Stimulated activated CD4-positive, alpha-beta T cell treated with anti-CD3 and anti-CD28 coated beads, Interleukin-4, amount 100 ng/mL, for 1 hour (primary cell): ENCODE results near the gene TFE3.

ENCODE experiments used
- DNase-seq: peaks from one replicate; pipeline ENCODE4 v3.0.0-alpha.2; 2020

TFE3 gene

DNA sequence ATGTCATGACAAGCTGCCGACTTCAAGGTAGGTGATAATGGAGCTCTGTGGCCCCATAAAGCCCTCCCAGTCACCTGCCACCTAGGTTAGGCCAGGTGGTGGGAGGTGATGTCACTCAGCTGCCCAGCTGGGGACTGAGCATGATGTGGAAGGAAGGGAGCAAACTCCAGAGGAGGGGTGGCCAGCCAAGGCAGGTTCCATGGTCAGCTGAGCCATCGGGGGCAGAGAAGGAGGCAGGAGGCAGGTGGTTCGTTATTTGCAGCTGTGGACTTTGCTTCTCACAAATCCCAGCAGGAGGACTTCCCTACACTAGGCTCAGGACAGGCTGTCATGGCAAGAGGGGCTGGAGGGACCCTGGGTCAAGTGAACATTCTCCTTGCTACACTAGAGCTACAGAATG is 17.8 kb upstream of the TFE3 start:
- DNase-seq: no peak

- no peak for DNase-seq
These were observed 16.5 kb upstream of the TFE3 start for GRCh38 chrX:49059681-49060085.

DNA sequence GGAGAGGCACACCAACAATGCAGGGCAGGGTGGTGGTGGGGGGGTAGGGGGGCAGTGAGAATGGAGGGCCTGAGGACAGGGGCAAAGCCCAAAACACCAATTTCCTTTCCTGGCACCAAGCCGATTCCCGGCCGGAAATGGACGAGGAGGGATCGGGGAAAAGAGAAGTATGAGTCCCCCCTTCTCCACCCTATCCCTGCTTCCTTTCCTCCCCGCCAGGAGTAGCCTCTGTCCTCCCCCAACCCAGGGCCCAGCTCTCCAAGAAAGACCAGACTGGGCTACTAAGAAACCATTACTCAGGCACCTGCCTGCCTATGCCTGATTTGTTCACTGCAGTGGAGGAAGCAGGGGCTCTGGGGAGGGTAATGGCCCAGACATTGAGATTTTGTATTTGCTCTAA is 16.0 kb upstream of the TFE3 start:
- no peak for DNase-seq

DNA sequence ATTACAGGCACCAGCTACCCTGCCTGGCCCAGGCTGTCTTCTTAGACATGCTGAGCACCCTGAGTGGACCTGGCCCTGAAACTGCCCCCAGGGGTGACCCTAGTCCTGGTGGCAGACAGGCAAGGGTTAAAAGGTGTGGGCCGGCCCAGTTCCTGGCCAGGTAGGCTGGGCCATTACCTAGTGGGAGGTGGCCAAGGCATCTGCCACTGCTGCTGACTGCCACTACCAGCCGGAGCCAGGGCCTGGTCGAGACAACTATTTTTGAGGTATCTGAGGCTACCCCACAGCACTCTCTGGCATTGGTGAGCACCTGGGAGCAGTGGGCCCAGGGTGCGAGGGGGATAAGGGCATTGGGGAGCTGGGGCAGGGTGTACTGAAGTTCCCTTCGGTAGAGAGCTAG is 15.6 kb upstream of the TFE3 start, which contains the start of gene CCDC120:
CCDC120 (plus strand) TSS at position 206 of the 400 bp plus-strand sequence. CDS start 3,043 bp downstream, outside the sequence.
- no peak for DNase-seq

GRCh38 chrX:49054073-49054762 is 11.1 kb upstream of the TFE3 start:
- no peak for DNase-seq

DNA sequence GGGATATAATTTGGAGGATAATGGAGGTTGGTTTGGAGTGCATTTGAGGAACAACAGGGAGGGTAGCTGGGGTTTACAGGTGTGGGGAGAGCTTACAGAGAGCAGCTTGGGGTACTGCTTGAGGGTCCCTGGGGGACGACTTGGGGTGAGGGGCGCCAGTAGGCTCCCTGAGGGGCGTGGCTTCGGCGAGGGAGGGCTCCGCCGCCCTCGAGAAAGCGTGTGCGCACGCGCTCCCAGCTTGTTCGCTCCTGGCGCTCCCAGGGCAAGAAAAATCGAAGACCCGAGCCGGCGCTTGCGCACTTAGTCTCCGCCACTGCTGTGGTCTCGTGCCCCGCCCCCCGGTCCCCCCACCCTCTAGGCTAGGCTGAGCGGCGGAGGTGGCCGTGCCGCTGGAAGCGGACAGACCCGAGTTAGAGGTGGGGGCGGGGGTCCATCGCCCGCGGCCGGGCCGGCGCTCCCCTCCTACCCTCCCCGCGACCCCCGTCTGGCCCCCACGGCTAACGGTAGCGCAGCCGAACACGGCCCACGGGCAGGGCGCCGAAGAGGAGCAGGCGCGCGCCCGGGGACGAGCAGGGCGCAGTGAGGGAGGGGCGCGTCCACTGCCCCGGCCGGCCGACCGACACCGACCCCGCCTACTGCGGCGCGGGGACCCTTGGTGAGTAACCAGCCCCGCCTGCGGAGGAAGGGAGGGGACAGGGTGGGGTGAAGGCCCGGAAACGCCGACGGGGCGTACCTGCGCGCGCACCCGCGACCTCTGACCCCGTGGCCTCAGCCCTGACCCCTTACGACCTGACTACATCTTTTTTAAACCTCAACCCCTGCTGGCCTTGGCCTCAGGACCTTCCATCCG is 10.3 kb upstream of the TFE3 start:
- DNase-seq: peak; percentile 65

- DNase-seq: no peak
These were observed 777 bp upstream of the TFE3 start for GRCh38 chrX:49043987-49044281.

DNA sequence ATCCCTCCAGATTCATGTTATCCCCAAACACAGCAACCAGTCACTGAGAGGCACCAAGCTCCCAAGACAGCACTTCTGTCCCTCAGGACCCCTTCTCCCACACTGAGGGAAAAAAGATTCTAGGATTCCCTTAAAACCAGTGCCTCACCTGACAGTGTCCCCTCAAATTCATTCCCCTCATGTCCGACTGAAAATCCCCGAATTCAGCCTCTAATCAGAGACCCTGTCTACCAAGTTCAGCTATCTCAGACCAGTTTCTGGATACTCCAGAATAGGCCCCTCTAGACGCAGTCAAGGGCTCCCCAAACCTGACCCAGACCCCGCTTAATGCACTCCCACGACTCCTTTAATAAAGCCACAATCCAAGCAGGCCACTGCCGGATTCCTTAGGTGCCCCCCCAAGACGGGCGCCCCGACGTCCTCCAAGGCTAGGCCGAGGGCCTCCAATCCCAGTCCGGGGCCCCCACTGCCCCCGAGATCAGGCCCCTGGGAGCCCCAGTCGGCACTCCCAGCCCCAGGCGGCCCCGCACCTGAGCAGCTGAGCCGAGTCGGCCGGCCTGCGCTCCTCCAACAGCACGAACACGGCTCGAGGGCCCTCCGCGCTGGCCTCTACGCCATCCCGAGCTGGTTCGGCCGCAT is 457 bp downstream of the TFE3 start:
- DNase-seq: no peak

- DNase-seq: no peak
These were observed 1.2 kb downstream of the TFE3 start for GRCh38 chrX:49041744-49042580.

- no peak for DNase-seq
These were observed 2.7 kb downstream of the TFE3 start for GRCh38 chrX:49040376-49040955.

GRCh38 chrX:49039598-49040375 is 3.4 kb downstream of the TFE3 start:
- peak; percentile 43 for DNase-seq

GRCh38 chrX:49037883-49038475 is 5.2 kb downstream of the TFE3 start:
- DNase-seq: no peak

GRCh38 chrX:49030283-49030682 is 12.9 kb downstream of the TFE3 start:
- DNase-seq: no peak

DNA sequence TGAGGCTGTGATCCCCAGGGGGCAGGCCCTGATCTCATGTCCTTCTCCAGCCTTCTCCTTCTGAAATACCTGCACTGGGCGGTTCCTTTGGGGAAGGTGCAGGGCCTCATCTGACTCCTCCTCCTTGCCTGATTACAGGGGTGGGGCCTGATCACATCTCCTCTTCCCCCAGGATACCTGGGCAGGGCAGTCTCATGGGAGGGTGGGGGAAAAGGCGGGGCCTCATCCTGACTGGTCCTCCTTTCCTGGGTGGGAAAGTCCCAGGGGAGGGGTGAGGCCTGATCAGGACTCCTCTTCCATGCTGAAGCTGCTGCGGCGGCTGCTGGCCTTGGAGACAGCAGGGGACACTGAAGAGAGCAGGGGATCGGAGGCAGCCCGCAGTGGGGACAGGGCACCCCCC is 13.3 kb downstream of the TFE3 start:
- DNase-seq: no peak

GRCh38 chrX:49019599-49020249 is 23.4 kb downstream of the TFE3 start:
- no peak for DNase-seq

DNA sequence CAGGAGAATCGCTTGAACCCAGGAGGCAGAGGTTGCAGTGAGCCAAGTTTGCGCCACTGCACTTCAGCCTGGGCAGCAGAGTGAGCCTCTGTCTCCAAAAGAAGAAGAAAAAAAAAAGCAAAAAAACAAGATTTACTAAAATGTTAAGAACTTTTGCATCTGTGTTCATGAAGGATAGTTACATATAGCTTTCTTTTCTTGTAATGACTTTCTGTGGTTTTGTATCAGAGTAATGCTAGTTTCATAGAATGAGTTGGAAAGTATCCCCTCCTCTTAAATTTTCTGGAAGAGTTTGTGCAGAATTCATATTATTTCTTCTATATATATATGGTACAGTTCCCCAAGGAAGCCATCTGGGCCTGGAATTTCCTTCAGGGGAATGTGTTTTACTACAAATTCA is 24.1 kb downstream of the TFE3 start:
- DNase-seq: no peak

DNA sequence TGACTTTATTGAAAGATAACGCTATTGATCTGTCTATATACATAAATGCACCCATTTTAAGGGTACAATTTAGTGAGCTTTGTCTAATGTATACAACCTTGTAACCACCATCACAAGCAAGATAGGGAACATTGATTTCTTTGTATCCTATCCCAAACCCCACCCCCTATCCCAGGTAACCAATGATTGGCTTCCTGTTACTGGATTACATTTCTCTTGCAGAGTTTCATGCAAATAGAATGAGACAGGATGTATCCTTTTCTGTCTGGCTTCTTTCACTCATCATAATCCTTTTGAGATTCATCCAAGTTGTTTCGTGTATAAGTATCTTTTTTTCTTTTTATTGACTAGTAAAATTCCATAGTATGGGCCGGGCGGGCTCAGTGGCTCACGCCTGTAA is 39.5 kb downstream of the TFE3 start:
- no peak for DNase-seq

GRCh38 chrX:49002091-49002935 is 40.8 kb downstream of the TFE3 start, which contains the start of gene GRIPAP1:
Gene GRIPAP1 (minus strand): TSS chrX:49002264. CDS start chrX:49002229, 35 bp downstream.
- peak; percentile 69 for DNase-seq

DNA sequence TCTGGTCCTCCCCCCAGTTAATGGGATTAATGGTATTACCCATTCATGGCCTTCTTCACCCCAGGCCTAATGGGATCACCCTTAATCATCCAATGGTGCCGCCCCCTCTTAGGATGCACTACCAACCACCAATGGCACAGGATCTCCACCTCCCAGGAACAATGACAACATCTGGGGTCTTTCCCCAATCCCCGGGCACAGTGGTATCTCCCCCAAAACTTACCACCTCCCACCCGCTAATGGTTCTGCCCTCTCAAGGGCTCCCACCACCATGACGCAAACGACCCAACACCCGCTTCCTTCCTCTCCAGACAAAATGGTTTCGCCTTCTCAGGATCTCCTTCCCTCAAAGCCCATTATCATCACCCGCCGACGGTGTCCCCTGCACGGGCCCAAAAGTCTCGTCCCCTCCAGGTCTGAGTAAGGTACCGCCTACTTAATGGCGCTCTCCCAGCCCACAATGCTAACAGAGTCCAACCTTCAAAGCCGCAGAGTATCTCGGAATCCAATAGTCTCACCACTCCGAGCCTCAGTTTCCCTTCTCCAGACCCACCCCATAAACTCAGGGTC is 41.6 kb downstream of the TFE3 start:
- DNase-seq: peak; percentile 38
